Neuron (in vitro differentiated cells): ENCODE results near the gene GASK1B.

ENCODE experiments used
- H2AFZ ChIP-seq: one replicate; pipeline ENCODE4 v1.6.1; 2013; ENCODE audit warnings: low read depth, mild to moderate bottlenecking, inconsistent platforms, low read length, moderate library complexity
- H3K27me3 ChIP-seq: one replicate; pipeline ENCODE4 v1.6.1; 2013; ENCODE audit warnings: low read length; ENCODE audit not compliant: insufficient read depth
- H3K36me3 ChIP-seq: one replicate; pipeline ENCODE4 v1.6.1; 2013; ENCODE audit warnings: low read length; ENCODE audit not compliant: insufficient read depth
- H3K4me1 ChIP-seq: one replicate; pipeline ENCODE4 v1.6.1; 2013; ENCODE audit warnings: low read length; ENCODE audit not compliant: insufficient read depth
- H3K4me3 ChIP-seq: 2 replicates; pipeline ENCODE4 v1.5.1; 2013; ENCODE audit warnings: mild to moderate bottlenecking, low read length, moderate library complexity
- H3K9me3 ChIP-seq: one replicate; pipeline ENCODE4 v1.6.1; 2013; ENCODE audit warnings: low read length

Gene GASK1B

DNA sequence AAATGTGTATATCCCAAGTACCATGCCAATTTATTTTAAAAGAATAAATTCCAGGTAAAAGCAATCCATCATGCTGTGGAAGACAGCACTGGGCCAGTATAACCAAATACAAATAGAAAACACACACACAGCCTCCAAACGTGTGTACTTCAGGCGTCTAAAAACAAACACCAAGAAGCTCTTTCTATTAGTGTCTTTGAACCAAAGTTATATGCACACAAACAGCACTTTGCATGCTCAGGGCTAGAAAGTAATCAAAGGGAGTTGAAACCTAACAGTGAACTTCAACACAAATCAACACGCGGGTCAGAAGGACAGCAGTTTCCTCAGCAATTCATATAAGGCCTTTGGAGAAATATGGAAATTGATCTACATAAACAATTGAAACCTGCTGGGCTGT is 15.4 kb downstream of the GASK1B start:
- H2AFZ ChIP-seq: no peak overlapping the region
- H3K27me3 ChIP-seq: no peaks in the 10 kb centered on the region
- H3K4me1 ChIP-seq: peaks cover 4% of the 10 kb centered on the region
- H3K36me3 ChIP-seq: no peaks in the 10 kb centered on the region
- H3K9me3 ChIP-seq: no peaks in the 10 kb centered on the region
- H3K4me3 ChIP-seq: no peak overlapping the region

DNA sequence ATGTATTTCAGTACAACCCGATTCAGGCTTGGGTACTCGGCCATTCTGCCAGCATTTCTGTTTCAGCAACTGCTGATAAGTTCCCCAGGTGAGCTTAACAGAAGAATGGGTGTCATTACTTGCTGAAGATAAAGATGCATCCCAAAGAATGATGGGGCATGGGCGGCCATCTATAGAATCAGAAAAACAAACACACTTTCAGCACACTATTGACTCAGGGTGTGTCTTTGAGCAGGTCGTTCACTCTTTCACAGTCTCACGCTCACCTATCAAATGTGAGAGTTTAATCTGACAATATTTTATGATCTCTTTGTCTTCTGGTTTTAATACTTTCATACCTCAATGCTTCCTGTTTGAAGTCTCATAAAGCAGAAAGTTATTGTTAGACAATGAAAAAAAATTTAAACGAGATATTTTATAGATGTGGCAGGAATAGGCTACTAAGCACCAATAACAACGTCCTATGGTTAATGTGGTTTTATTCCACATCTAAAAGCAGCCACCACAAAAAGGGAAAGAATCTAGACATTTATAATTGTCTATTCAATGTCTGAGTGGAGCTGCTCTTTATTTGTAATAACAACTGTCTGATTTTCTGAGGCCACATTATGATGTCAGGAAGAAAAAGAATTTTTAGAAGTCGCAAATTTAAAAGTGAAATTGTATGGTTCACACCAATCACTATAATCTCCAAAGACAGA is 17.0 kb downstream of the GASK1B start:
- Histone ChIP-seq H3K36me3 (no peaks in the 10 kb centered on the region), H3K4me3 (no peak overlapping the region), H3K27me3 (no peaks in the 10 kb centered on the region), H2AFZ (no peak overlapping the region), H3K4me1 (no peaks in the 10 kb centered on the region), H3K9me3 (no peaks in the 10 kb centered on the region)

DNA sequence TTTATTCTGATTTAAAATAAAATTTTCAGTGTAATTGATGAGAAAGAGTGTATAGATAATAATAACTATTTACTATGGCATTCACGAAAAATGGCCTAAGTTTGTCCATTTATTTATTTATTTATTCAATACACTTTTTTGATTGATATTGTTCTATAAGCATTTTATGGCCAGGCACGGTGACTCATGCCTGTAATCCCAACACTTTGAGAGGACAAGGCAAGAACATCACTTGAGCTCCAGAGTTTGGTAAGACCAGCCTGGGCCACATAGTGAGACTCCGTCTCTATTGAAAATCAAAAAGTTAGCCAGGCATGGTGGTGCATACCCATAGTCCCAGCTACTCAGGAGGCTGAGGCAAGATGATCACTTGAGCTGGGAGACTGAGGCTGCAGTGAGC is 25.7 kb downstream of the GASK1B start:
- no peaks in the 10 kb centered on the region for H3K4me1 ChIP-seq
- H3K27me3 ChIP-seq: no peaks in the 10 kb centered on the region
- no peaks in the 10 kb centered on the region for H3K36me3 ChIP-seq
- H3K9me3 ChIP-seq: no peaks in the 10 kb centered on the region
- no peak overlapping the region for H2AFZ ChIP-seq
- no peak overlapping the region for H3K4me3 ChIP-seq

DNA sequence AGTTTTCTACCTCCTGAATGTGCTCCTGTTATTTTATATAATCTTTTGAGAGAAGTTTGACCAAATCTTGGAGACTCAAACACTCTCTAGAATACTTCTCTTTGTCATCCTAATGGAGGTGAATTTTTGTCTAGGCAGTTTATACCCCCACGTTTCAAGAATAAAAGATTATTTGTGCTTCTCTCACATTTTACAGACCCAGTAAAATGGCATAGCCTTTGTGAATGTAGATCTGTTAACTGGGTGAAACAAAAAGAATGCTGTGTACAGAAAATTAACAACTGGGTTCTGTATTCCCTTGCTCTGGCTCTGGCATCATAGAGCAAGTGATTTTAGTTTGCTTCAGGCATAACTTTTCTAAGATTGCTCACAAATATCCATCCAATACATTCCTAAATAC is 26.1 kb downstream of the GASK1B start:
- no peak overlapping the region for H2AFZ ChIP-seq
- H3K36me3 ChIP-seq: no peaks in the 10 kb centered on the region
- no peaks in the 10 kb centered on the region for H3K27me3 ChIP-seq
- H3K4me1 ChIP-seq: no peaks in the 10 kb centered on the region
- no peaks in the 10 kb centered on the region for H3K9me3 ChIP-seq
- H3K4me3 ChIP-seq: no peak overlapping the region

DNA sequence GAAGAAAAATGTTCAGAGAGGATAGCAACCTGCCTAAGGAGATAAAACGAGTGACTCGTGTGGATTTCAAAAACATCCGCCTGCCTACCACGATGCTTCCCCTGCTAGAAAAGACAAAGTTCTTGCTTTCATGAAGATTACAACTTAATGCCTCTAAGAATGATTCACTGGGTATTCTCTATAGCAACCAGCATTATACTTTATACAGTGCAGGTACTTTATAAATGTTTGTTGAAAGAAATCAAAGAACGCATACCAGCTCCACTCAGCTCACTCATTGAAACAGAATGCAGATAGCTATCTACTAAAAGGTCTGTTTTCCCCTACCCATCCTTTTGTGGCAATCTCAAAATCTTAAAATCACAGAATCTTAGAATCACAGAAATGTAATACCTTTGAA is 33.7 kb downstream of the GASK1B start:
- H3K4me3 ChIP-seq: no peak overlapping the region
- no peaks in the 10 kb centered on the region for H3K36me3 ChIP-seq
- H3K4me1 ChIP-seq: no peaks in the 10 kb centered on the region
- no peak overlapping the region for H2AFZ ChIP-seq
- no peaks in the 10 kb centered on the region for H3K27me3 ChIP-seq
- H3K9me3 ChIP-seq: no peaks in the 10 kb centered on the region

DNA sequence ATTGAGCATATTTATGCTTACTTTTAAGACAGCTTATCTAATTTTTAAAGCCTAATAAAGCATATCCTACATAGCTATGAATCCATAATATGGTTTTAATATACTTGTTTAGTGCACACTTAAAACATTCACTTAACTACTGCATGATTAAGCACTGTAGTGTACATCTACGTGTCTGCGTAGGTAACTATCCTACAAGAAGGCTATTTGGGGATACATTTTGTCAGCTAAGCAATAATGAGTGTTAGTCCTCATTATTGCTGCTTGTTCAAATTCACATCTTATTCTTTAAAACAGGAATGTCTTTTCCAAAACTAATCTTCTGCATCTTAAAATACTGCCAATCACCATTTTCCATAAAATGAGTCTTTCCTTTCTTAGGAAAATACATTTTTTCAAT is 38.6 kb downstream of the GASK1B start:
- Histone ChIP-seq H2AFZ (no peak overlapping the region), H3K36me3 (no peaks in the 10 kb centered on the region), H3K9me3 (no peaks in the 10 kb centered on the region), H3K27me3 (no peaks in the 10 kb centered on the region), H3K4me1 (no peaks in the 10 kb centered on the region), H3K4me3 (no peak overlapping the region)

DNA sequence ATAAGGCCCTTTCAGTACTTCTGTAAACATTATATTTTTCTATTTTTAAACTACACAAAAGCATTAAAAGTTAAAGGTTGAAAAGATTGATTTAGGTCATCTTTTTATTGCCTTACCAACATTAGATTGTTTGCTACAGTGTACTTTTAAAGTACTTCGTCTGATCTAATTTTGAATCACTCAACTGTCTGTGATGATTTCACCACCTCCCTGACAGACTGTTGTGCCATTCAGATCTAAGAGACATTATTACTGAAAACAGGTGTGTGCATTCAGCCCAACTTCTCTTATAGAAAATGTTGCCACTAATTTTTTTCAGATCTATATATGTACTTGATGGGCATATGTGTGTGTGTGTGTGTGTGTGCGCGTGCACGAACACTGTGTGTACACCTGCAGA is 39.3 kb downstream of the GASK1B start:
- no peak overlapping the region for H3K4me3 ChIP-seq
- H3K27me3 ChIP-seq: no peaks in the 10 kb centered on the region
- no peaks in the 10 kb centered on the region for H3K4me1 ChIP-seq
- H2AFZ ChIP-seq: no peak overlapping the region
- no peaks in the 10 kb centered on the region for H3K36me3 ChIP-seq
- no peaks in the 10 kb centered on the region for H3K9me3 ChIP-seq

DNA sequence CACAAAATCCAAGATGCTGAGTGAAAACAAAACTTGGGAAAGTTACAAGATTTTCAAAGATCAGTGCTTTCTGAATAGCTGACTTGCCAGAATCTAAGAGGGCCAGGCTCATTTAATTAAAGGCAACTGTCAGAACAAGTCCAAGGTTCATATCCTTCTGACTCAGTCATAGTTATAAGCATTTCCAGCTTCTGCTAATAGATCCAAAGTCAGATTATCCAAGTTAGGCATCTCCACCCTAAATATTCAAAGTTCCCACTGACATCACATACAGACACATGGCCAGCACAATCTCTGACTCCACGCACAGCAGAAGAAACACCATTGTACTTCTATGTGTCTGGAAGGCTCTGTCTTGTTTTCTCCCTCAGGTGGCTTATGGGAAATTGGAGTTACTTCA is 41.8 kb downstream of the GASK1B start:
- H3K4me1 ChIP-seq: no peaks in the 10 kb centered on the region
- no peaks in the 10 kb centered on the region for H3K9me3 ChIP-seq
- no peaks in the 10 kb centered on the region for H3K36me3 ChIP-seq
- no peaks in the 10 kb centered on the region for H3K27me3 ChIP-seq
- H3K4me3 ChIP-seq: no peak overlapping the region
- no peak overlapping the region for H2AFZ ChIP-seq

DNA sequence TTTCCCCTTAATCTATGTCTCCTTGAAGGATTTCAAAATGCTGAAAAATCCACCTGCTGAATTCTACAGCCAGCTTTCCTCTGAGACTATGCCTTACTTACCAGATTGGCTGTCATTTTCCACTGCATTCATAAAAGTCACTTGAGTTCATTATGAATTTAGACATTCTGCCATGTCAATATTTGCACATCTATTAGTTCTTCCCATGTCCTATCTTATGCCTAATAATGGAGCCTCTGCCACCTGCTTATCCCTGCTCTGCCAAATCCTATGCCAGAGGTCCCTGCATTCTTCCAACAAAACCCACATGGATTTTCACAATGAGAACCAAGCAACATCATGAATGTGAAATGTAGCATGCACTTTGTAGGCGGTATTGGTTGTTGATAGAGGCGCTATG is 42.6 kb downstream of the GASK1B start:
- Histone ChIP-seq H3K36me3 (no peaks in the 10 kb centered on the region), H3K27me3 (no peaks in the 10 kb centered on the region), H3K9me3 (no peaks in the 10 kb centered on the region), H3K4me1 (peaks cover 3% of the 10 kb centered on the region), H2AFZ (no peak overlapping the region), H3K4me3 (no peak overlapping the region)

DNA sequence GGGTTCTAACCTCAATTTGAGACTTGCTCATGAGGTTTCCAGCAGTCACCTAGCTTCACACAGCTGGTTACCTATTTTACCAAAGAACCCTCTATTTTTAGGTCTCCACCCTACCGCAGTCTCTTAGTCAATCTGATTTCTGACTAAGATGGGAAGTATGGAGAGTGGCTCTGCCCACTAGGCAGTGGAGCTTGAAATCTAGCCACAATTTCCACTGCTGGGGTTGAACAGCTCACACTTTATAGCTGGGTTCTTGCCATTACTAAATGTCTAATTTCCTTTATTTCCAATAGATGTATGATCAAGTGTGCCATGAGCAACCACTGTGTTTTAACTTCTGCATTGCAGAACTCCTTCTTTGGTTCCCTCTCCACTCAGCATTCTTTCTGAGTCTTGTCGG is 43.1 kb downstream of the GASK1B start:
- Histone ChIP-seq H3K4me3 (no peak overlapping the region), H3K4me1 (peaks cover 3% of the 10 kb centered on the region), H3K9me3 (no peaks in the 10 kb centered on the region), H3K36me3 (no peaks in the 10 kb centered on the region), H3K27me3 (no peaks in the 10 kb centered on the region), H2AFZ (no peak overlapping the region)

DNA sequence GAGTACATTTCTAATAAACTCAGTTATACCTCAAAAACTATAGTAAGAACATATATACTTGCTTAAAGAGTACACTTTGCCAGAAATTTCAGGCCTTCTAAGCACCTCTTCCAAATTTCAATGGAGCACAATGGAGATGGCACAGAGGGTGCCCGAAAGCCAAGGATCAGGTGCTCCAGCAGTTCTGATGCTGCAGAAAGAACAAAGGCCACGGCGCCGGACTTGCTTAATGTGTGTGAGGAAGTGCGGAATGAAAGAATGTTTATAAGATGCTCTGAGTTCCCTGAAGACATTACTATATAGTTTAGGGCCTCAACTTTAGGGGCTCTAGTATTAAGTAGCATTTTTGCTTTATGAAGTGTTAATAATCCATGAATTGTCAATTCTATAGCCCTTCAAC is 44.3 kb downstream of the GASK1B start:
- Histone ChIP-seq H3K9me3 (no peaks in the 10 kb centered on the region), H3K36me3 (no peaks in the 10 kb centered on the region), H3K4me3 (no peak overlapping the region), H2AFZ (no peak overlapping the region), H3K4me1 (peaks cover 3% of the 10 kb centered on the region), H3K27me3 (no peaks in the 10 kb centered on the region)

DNA sequence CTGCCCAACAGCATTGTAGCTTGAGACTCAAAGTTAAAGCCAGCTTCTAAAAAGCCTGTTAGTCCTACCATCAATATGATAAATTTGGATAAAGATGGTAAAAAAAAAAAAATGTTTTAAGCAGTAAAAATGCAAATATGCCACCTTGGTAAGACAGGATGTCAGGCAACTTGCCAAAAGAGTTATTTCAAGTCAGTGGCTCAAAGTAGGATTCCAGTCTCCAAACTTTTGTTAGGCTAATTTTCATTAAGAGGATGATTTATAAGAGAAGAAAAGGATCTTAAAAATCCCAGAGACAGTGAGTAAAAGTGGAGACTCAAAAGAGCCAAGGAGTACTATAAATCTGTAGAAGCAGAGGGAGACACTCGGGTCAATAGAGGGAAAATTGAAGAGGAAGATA is 47.5 kb downstream of the GASK1B start:
- H3K36me3 ChIP-seq: no peaks in the 10 kb centered on the region
- no peaks in the 10 kb centered on the region for H3K27me3 ChIP-seq
- H3K4me3 ChIP-seq: no peak overlapping the region
- H3K4me1 ChIP-seq: peaks cover 3% of the 10 kb centered on the region
- H2AFZ ChIP-seq: no peak overlapping the region
- no peaks in the 10 kb centered on the region for H3K9me3 ChIP-seq
